Skeletal muscle tissue (tissue), 4 donors: ENCODE measurements around the gene SLC2A10. TPM values are rescaled to one million over a fixed set of nuclear protein-coding genes. Genes with fewer than 3 reads are reported as not detected.

ENCODE experiments used
- H3K27ac ChIP-seq: one replicate; pipeline ENCODE4 v1.7.0; 2013; ENCODE audit warnings: mild to moderate bottlenecking, low read depth, low read length, inconsistent platforms
- H3K27me3 ChIP-seq, 3 donors: one replicate each; pipeline ENCODE4 v1.7.0; 2013; ENCODE audit warnings: low read length in 3 of 3; ENCODE audit not compliant: control insufficient read depth in 3 of 3, insufficient read depth in 3 of 3
- H3K36me3 ChIP-seq, 3 donors: one replicate each; pipeline ENCODE4 v1.7.0; 2013; ENCODE audit warnings: low read length in 3 of 3; ENCODE audit not compliant: control insufficient read depth in 3 of 3, insufficient read depth in 3 of 3
- H3K4me1 ChIP-seq, 3 donors: one replicate each; pipeline ENCODE4 v1.7.0; 2013; ENCODE audit warnings: low read length in 3 of 3, mild to moderate bottlenecking in 3 of 3; ENCODE audit not compliant: control insufficient read depth in 3 of 3, insufficient read depth in 3 of 3
- H3K4me3 ChIP-seq, 3 donors: one replicate each; pipeline ENCODE4 v1.7.0; 2013; ENCODE audit warnings: low read length in 3 of 3
- H3K9ac ChIP-seq, 3 donors: one replicate each; pipeline ENCODE4 v1.7.0; 2013; ENCODE audit warnings: low read length in 3 of 3, mild to moderate bottlenecking in 3 of 3, moderate library complexity in 2 of 3, low read depth in 1 of 3
- H3K9me3 ChIP-seq, 3 donors: one replicate each; pipeline ENCODE4 v1.7.0; 2013; ENCODE audit warnings: low read length in 3 of 3; ENCODE audit not compliant: control insufficient read depth in 3 of 3
- total RNA-seq: library from RNA; depleted of rRNA; stranded (reverse); fragments of >200 nt; gene quantifications from one replicate; pipeline ENCODE4 v1.2.3, GENCODE V29; 2014
- donor health status: Osteomylitis.

SLC2A10 gene
- total RNA-seq, 1 donor from 2014 or later = 24.0 TPM

DNA sequence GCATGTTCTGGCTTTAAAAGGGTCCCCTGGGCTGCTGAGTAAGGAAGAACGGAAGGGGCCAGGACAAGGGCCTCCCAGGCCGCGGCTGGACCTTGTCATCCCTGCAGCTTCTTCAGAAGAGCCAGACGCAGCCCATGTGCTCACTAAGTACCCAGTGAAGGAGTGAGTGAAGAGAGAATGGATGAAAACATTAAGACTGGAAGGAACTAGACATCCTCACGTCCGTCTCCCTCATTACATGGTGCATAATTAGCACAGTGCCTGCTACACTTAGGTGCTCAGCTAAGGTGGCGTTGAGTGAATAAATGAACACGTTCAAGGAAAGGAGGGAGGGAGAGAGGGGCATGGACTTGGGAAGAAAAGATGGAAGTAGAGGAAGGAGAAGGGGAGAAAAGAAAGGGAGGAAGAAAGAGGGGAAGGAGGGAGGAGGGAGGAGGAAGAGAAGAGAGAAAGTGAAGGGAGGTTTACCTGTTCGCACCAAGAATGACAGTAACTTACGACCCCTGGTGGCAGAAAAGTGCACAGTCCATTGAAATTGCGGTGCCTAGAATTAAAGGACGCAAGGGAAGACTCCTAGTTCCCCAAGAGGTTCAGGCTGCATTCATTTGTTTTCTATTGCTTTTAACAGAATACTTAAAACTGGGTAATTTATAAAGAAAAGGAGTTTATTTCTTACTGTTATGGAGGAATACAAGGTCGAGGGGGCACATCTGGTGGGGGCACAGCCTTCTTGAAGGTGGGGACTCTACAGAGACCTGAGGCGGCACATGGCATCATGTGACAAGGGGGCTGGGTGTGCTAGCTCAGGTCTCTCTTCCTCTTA is 28.2 kb upstream of the SLC2A10 start:
- Histone ChIP-seq H3K4me1 (peaks cover 13 to 26% (median 19%) of the 10 kb centered on the region in 3 donors), H3K4me3 (no peak overlapping the region), H3K9ac (no peak overlapping the region), H3K9me3 (no peaks in the 10 kb centered on the region), H3K27me3 (no peaks in the 10 kb centered on the region), H3K36me3 (peaks cover 1 to 6% (median 5%) of the 10 kb centered on the region in 3 donors), H3K27ac (no peak overlapping the region)

DNA sequence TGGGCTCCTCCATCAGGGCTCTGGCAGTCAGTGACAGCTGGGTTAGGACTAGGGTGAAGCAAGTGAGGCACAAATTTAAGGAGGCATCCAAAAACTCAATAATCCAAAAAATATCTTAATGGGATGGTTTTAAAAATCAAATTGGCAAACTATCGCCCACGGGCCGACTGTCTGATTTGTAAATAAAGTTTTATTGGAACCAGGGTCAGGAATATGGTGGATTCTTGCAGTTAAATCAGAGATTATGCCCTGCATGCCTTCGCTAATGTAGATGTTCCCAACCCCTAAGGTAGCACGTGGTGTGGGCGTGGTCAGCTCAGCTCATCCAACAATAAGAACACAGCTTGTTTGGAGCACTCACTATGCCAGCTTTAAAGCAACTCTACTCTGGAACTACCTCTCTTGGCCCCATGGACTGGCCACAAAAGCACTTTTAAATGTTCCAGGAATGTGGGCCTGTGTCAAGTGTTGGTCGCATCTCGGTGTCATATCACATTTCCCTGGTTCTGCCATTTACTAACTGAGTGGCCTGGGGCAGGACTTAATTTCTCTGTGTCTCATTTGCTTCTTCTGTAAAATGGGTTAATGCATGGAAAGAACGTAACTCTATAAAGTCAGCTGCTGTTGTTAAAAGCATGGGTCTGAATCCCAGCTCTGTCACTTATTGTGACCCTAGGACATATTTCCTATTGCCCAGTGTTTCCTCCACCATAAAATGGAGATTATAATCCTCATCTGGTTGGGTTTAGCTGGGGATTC is 27.2 kb upstream of the SLC2A10 start:
- Histone ChIP-seq H3K36me3 (peaks cover 5 to 9% (median 6%) of the 10 kb centered on the region in 3 donors), H3K27ac (no peak overlapping the region), H3K9ac (no peak overlapping the region), H3K9me3 (no peaks in the 10 kb centered on the region), H3K4me3 (no peak overlapping the region), H3K27me3 (no peaks in the 10 kb centered on the region), H3K4me1 (peaks cover 13 to 26% (median 24%) of the 10 kb centered on the region in 3 donors)

DNA sequence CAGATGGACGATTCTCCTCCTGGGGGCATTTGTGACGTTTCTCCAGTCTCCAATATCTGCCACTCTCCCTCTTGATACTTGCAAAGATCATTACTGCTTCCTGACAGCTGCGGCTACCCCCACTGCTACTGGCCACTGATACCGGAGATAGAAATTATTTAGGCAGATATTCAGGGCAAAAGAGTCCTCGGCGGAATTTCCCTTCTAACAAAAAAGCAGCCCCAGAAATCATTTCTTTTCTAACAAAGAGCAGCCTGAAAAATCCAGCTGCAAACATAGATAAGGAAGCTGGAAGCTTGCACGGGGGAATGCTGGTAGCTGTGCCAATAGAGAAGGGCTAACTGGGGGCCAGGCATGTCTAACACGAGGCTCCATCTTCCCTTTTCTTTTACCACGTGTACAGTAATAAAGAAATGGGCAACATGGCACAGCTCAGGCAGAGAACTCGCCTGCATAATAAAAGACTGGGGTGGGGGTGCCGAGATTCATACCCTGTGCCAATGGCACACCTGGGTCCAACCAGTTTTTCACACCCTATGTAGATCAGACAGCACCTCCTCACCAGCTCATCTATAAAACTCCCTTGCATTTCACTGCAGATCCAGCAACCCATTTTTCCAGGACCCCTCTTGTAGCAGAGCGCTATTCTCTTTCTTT is 26.3 kb upstream of the SLC2A10 start:
- Histone ChIP-seq H3K27me3 (no peaks in the 10 kb centered on the region), H3K4me1 (peaks cover 19 to 32% (median 32%) of the 10 kb centered on the region in 3 donors), H3K4me3 (peak overlapping the region in 1 of 3 donors; percentile 55), H3K9me3 (no peaks in the 10 kb centered on the region), H3K27ac (no peak overlapping the region), H3K36me3 (peaks cover 5 to 9% (median 6%) of the 10 kb centered on the region in 3 donors), H3K9ac (peak overlapping the region; percentile 7 to 28 (median 8))

DNA sequence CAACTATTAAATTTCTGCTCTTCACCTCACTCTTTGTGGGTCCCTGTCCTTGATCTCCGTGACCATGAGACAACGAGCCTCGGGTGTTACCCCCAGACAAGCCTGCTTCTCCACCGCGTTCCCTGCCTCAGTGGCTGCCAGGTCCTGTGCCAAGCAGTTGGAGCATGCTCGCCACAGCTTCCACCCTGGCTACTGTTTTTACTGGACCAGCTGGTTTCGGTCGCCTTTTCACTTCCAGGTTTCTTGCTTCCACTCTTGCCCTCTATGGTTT is 25.8 kb upstream of the SLC2A10 start:
- H3K9ac ChIP-seq = peak overlapping the region in 2 of 3 donors; percentile 7 to 28
- H3K27ac ChIP-seq = no peak overlapping the region

DNA sequence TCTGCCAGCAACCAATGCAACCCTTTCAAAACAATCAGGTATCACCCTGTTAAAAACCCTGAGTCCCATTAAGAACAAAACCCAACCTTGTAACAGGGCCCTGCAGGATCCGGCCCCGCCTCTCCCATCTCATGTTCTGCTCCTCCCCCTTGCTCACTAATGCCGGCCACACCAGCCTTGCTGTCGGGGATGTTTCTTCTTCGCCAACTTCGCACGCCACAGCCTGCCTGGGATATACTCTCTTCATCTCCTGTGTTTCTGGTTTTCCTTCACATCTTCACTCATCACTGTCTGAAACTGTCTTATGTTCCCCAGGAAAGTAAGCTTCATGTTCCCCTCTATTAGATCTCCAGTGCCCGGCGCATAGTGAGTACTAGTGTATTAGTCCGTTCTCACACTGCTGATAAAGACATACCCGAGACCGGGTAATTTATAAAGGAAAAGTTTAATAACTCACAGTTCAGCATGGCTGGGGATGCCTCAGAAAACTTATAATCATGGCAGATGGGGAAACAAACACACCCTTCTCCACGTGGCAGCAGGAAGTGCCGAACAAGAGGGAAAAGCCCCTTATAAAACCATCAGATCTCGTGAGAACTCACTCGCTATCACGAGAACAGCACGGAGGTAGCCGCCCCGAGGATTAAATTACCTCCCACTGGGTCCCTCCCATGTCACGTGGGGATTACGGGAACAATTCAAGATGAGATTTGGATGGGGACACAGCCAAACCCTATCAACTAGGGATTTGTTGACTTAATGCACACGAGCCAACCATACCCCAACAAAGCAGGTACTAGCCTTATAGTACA is 25.3 kb upstream of the SLC2A10 start:
- Histone ChIP-seq H3K36me3 (peaks cover 5 to 9% (median 6%) of the 10 kb centered on the region in 3 donors), H3K27me3 (no peaks in the 10 kb centered on the region), H3K9ac (no peak overlapping the region), H3K9me3 (no peaks in the 10 kb centered on the region), H3K4me3 (peak overlapping the region; percentile 30 to 55 (median 40)), H3K4me1 (peaks cover 25 to 40% (median 38%) of the 10 kb centered on the region in 3 donors), H3K27ac (no peak overlapping the region)

More for the DNA sequence above, 25.8 kb upstream of the SLC2A10 start:
- no peaks in the 10 kb centered on the region for H3K9me3 ChIP-seq
- H3K36me3 ChIP-seq = peaks cover 5 to 9% (median 6%) of the 10 kb centered on the region in 3 donors
- peak overlapping the region; percentile 30 to 55 (median 40) for H3K4me3 ChIP-seq
- H3K27me3 ChIP-seq = no peaks in the 10 kb centered on the region
- H3K4me1 ChIP-seq = peaks cover 24 to 37% (median 37%) of the 10 kb centered on the region in 3 donors

DNA sequence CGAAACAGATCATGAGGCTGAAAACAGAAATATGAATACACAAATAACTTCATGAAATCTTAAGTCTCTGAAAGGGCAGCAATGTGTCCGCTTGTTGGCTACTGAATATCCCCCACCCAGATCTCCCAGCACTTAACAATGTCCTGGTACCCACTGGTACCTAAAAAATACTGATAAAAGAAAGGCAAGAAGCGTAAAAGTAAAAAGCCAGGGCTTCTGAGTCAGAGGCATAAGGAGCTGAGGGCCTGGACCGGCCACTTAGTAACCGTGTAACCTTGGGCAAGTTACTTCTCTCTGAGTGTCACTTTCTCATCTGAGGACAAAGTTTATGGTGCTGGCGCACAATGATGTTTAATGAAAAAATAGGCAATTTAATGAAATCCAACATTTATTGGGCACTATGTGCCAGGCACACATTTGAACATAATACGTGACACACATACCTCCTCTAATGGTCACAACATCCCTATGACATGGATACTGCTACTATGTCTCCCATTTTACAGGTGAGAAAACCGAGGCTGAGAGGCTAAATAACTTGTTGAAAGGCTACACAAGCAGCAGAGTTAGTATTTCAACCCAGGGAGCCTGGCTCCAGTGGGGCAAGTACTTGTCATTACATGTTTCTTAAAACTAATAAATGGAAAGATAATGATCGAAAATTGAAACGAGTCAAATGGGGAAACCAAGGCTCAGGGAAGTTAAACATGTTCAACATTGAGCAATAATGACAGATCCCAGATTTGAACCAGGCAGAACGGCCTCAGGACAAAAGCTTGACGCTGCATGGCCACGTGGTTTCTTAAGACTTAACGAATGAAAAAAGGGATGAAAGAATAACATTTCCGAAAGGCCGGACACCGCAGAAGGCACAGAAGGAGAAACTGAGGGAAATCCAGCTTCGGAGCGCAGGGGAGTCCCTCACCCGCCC is 21.0 kb upstream of the SLC2A10 start:
- Histone ChIP-seq H3K9me3 (no peaks in the 10 kb centered on the region), H3K9ac (peak overlapping the region; percentile 92 to 94 (median 93)), H3K27me3 (no peaks in the 10 kb centered on the region), H3K27ac (peak overlapping the region; percentile 90), H3K4me3 (peak overlapping the region; percentile 82 to 94 (median 88)), H3K4me1 (peaks cover 18 to 29% (median 26%) of the 10 kb centered on the region in 3 donors), H3K36me3 (peaks cover 0 to 9% (median 0%) of the 10 kb centered on the region in 3 donors)

DNA sequence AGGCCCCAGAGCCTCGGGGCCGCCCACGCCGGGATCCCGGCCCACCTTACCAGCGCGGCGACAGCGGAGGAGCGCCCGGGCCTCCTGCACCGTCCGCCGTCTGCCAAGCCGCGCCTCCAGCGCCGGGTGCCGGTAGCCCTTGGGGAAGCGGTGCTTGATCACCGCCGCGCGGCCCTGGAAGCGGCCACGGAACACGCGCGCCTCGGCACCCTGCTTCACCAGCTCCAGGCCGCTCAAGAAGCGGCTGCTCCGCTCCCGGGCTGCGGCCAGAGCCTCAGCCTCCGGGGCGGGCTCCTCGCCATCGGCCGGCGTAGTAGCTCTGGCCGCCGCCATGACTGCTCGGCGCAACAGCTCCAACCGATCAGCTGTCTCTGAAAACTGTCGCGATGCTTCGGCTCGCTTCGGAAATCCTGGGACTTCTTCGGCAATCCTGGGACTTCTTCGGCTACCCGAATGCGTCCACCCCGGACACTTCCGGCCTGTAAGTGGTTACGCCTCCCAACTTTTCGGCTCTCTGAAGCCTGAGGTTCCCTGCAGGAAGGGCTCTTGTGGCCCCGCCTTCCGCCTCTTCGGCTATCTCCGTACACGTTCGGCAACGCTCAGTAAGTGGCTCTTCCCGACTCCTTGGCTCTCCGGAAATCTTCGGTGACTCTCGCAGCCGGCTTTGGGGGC is 20.2 kb upstream of the SLC2A10 start, which contains the start of gene TP53RK:
TP53RK (minus strand) TSS at position 363 of the 672 bp plus-strand sequence; CDS start at position 333, 30 bp downstream.
- Histone ChIP-seq H3K9me3 (no peaks in the 10 kb centered on the region), H3K9ac (peak within 1 kb of the TSS; percentile 92 to 94 (median 93)), H3K4me1 (peaks cover 12 to 24% (median 18%) of the 10 kb centered on the region in 3 donors), H3K36me3 (peaks cover 0 to 9% (median 0%) of the 10 kb centered on the region in 3 donors), H3K27ac (peak within 1 kb of the TSS; percentile 90), H3K4me3 (peak within 1 kb of the TSS; percentile 82 to 94 (median 88)), H3K27me3 (no peaks in the 10 kb centered on the region)

DNA sequence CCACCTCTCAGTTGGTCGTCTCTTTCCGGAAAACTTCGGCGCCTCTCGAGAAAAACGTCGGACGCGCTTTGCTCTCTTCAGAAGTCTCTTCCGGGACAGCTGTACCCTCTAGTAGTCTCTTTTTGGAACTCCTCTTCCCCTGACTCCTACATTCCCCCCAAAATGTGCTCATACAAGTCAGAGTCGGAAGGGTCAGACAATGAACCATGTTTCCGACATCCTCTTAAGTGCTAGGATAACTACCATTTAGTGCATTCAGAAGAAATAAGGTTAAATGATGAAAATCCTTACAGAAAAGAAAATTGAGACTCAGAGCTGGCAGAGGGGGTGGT is 19.7 kb upstream of the SLC2A10 start:
- H3K4me3 ChIP-seq = peak overlapping the region; percentile 82 to 94 (median 88)

More for the DNA sequence above, 19.7 kb upstream of the SLC2A10 start:
- H3K9me3 ChIP-seq = no peaks in the 10 kb centered on the region
- H3K9ac ChIP-seq = peak overlapping the region; percentile 92 to 94 (median 93)
- H3K27ac ChIP-seq = peak overlapping the region; percentile 90
- peaks cover 0 to 9% (median 0%) of the 10 kb centered on the region in 3 donors for H3K36me3 ChIP-seq
- H3K27me3 ChIP-seq = no peaks in the 10 kb centered on the region
- peaks cover 12 to 24% (median 18%) of the 10 kb centered on the region in 3 donors for H3K4me1 ChIP-seq
